Aorta (tissue), 5 donors: ENCODE results near the gene GPSM3. TPM values are rescaled to one million over a fixed set of nuclear protein-coding genes. Genes with fewer than 3 reads are reported as not detected.

Source experiments
- ATAC-seq: fragments of 200-7000 bp; cut with Tn5 transposase; one replicate; pipeline ENCODE4 v1.9.1; 2022; ENCODE audit warnings: moderate library complexity; ENCODE audit not compliant: low FRiP score
- DNase-seq, 2 donors: peaks; one replicate each; pipeline ENCODE4 v3.0.0-alpha.2; 2020
- H3K27ac ChIP-seq, 2 donors: one replicate each; pipeline ENCODE4 v1.5.1; 2013; ENCODE audit warnings: low read length in 2 of 2, mild to moderate bottlenecking in 2 of 2, moderate library complexity in 2 of 2, control low read depth in 1 of 2, inconsistent platforms in 1 of 2, low read depth in 1 of 2
- H3K27me3 ChIP-seq, 2 donors: one replicate each; pipeline ENCODE4 v1.6.1; 2013; ENCODE audit warnings: control low read depth in 1 of 2, low read length in 1 of 2, mild to moderate bottlenecking in 1 of 2, moderate library complexity in 1 of 2; ENCODE audit not compliant: insufficient read depth in 2 of 2, control insufficient read depth in 1 of 2
- H3K36me3 ChIP-seq, 2 donors: one replicate each; pipeline ENCODE4 v1.6.1; 2013; ENCODE audit warnings: control low read depth in 1 of 2, low read length in 1 of 2, mild to moderate bottlenecking in 1 of 2; ENCODE audit not compliant: insufficient read depth in 2 of 2, control insufficient read depth in 1 of 2
- H3K4me1 ChIP-seq, 2 donors: one replicate each; pipeline ENCODE4 v1.6.1; 2013; ENCODE audit warnings: low read length in 2 of 2, control low read depth in 1 of 2, mild to moderate bottlenecking in 1 of 2, moderate library complexity in 1 of 2; ENCODE audit not compliant: insufficient read depth in 2 of 2, control insufficient read depth in 1 of 2
- H3K4me3 ChIP-seq, 2 donors: one replicate each; pipeline ENCODE4 v1.5.1; 2013; ENCODE audit warnings: low read length in 2 of 2, control low read depth in 1 of 2, mild to moderate bottlenecking in 1 of 2
- H3K9me3 ChIP-seq: one replicate; pipeline ENCODE4 v1.6.1; 2013; ENCODE audit warnings: mild to moderate bottlenecking, low read length; ENCODE audit not compliant: control insufficient read depth
- WGBS, 2 donors: extraction: QIAGEN DNeasy Blood & Tissue Kit; methylation state at CpG; one replicate each; pipeline ENCODE4 v1.1.7; 2013; 5-methylcytosine and 5-hydroxymethylcytosine counted together
- intact Hi-C, 2 donors: fragments of 100-400 bp; cut with DNase I; formaldehyde crosslinking; loops; one replicate each; pipeline versions ENCODE4 v1.14.2 to v1.15.0; 2022
- polyA plus RNA-seq, 2 donors: library from polyadenylated mRNA; stranded (reverse); fragments of 200-250 nt; gene quantifications; one replicate each; pipeline ENCODE4 v1.2.3, GENCODE V29; 2013
- total RNA-seq, 2 donors: library from RNA; stranded (reverse); fragmentation: NEBNext Ultra II Directional; extraction: Animal tissue kit (Norgen Biotek cat#: 25700); gene quantifications; one replicate each; pipeline ENCODE4 v1.2.1, GENCODE V29; 2021
- donor health status: healthy with polysubstance abuse.
- donor health status: Bipolar disorder and iron deficiency.
- donor health status: DM: no; HTN: no; CAD: no.
- donor health status: DM: no; HTN: no; CAD: no.
- donor health status: DM: yes; HTN: yes; CAD: no.

The GPSM3 gene
- total and polyA plus RNA-seq, 4 donors, result 5.4 to 31.1 (median 23.2) TPM

DNA sequence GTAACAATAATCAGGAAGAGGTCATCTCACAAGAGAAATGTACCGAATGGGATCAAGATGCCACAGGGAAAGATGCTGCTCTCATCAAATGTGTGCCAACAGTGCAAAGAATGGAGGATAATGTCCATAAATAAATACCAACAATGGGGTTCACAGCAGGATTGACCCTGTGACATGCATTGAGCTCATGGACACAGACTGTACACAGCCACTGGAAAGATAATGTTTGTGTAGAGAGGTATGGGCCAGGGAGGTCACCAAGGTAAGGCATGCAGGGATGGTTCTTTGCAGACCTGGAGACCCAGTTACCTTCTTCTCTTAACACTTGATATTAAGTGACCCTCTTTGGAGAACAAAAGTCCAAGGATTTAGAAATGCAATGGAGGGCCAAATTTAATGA is 18.0 kb downstream of the GPSM3 start:
- Histone ChIP-seq H3K36me3 (peaks cover 0 to 4% of the 10 kb centered on the region in 2 donors), H3K27ac (no peak overlapping the region), H3K4me3 (no peak overlapping the region), H3K9me3 (no peaks in the 10 kb centered on the region), H3K27me3 (no peaks in the 10 kb centered on the region), H3K4me1 (peaks cover 0 to 2% of the 10 kb centered on the region in 2 donors)
- no peak for ATAC-seq
- WGBS, 2 donors, result 88 to 94% methylated on average over 1 of the region's 1 CpG
- intact Hi-C loops, result loop anchor here in 1 of 2 donors (10.0 kb wide), 2 partner anchors 200 to 270 kb away; partner anchors contain the start of genes DXO and ZBTB12
- DNase-seq, result peak in 1 of 2 donors; percentile 5

DNA sequence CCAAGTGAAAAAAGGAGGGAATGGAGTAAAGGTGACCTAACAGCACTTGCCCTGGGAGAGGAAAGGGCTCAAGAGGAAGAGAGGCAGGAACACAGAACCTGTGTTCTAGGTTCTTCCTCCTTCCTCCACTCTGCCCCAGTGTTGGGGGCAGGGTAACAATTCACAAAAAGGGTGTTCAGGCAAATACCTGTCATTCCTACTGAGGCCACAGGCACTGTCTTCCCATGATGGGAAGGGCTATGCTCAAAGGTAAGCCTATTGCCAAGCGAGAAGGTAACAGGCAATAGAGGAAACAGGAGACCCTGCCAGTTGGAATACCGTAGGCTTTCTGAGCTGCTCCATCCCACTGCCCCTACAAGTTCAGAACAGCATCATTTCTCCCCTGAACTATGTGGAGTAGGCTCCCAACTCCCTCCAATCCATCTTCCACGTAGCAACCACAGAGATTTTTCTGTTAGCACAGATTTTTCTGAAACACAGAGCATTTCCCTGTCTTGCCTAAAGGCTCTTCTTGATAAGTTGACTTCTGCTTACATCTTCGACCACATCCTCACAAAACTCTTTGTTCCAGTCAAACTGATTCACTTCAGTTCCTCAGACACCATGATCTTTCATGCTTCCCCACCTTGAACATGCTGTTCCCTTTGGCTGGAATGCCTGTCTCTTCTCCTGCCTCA is 19.3 kb downstream of the GPSM3 start:
- ATAC-seq, result no peak
- DNase-seq, result peak; percentile 5 to 6
- no peaks in the 10 kb centered on the region for H3K27me3 ChIP-seq
- intact Hi-C loops, result loop anchor here in 1 of 2 donors (10.0 kb wide), 2 partner anchors 198 to 268 kb away; partner anchors contain the start of genes DXO and ZBTB12
- H3K4me1 ChIP-seq, result peaks cover 0 to 2% of the 10 kb centered on the region in 2 donors
- whole genome bisulfite sequencing, 2 donors, result 72 to 76% methylated on average over 4 of the region's 4 CpGs
- no peak overlapping the region for H3K27ac ChIP-seq
- H3K9me3 ChIP-seq, result no peaks in the 10 kb centered on the region
- peaks cover 0 to 4% of the 10 kb centered on the region in 2 donors for H3K36me3 ChIP-seq
- H3K4me3 ChIP-seq, result no peak overlapping the region

DNA sequence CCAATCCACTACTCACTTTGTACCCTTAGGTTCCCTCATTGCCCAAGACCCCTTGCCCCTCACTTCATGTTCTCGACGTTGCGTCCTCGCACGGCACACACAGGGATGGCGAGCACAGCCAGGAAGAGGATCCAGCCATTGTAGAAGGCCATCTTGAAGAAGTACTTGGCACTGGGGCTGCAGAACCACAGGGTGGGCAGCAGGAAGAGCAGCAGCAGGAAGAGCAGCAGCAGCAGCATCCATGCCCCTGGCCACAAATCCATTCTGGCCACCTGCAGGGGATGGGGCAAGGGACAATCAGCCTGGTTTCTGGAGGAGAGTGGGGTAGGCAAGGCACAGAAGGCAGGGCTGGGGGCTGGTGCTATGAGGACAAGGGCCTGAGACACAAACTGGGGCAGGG is 21.2 kb downstream of the GPSM3 start:
- no peaks in the 10 kb centered on the region for H3K4me1 ChIP-seq
- H3K4me3 ChIP-seq, result no peak overlapping the region
- no peaks in the 10 kb centered on the region for H3K27me3 ChIP-seq
- H3K27ac ChIP-seq, result no peak overlapping the region
- 90 to 93% methylated on average over 6 of the region's 6 CpGs for WGBS, 2 donors
- peaks cover 0 to 4% of the 10 kb centered on the region in 2 donors for H3K36me3 ChIP-seq
- ATAC-seq (no peak), DNase-seq (peak; percentile 18 to 48)
- no peaks in the 10 kb centered on the region for H3K9me3 ChIP-seq
- intact Hi-C loops, result loop anchor here in 1 of 2 donors (10.0 kb wide), 2 partner anchors 196 to 266 kb away; partner anchors contain the start of genes DXO and ZBTB12

DNA sequence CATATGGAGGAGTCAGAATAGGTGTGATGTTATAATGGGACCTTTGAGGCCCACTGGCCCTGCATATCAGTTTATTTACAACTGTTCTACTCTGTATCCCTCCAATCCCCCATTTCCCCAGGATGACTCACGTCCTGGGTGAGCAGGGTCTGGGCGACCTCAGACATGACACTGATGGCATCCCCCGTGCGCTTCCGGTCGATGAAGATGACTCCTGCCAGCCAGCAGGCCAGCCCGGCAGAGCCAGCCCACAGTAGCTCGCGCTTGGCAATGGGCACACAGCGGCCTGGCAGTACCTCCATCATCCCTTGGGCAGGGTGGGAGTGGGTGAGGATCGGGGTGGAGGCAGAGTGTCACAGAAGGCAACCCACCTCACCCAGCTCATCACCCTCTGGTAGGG is 22.1 kb downstream of the GPSM3 start:
- Histone ChIP-seq H3K27me3 (no peaks in the 10 kb centered on the region), H3K27ac (no peak overlapping the region), H3K4me1 (no peaks in the 10 kb centered on the region), H3K9me3 (no peaks in the 10 kb centered on the region), H3K4me3 (no peak overlapping the region), H3K36me3 (peaks cover 0 to 4% of the 10 kb centered on the region in 2 donors)
- ATAC-seq (no peak), DNase-seq (peak; percentile 19 to 67)
- intact Hi-C loops, result loop anchor here in 1 of 2 donors (10.0 kb wide), 2 partner anchors 195 to 265 kb away; partner anchors contain the start of genes DXO and ZBTB12
- WGBS, 2 donors, result 89 to 93% methylated on average over 11 of the region's 11 CpGs

DNA sequence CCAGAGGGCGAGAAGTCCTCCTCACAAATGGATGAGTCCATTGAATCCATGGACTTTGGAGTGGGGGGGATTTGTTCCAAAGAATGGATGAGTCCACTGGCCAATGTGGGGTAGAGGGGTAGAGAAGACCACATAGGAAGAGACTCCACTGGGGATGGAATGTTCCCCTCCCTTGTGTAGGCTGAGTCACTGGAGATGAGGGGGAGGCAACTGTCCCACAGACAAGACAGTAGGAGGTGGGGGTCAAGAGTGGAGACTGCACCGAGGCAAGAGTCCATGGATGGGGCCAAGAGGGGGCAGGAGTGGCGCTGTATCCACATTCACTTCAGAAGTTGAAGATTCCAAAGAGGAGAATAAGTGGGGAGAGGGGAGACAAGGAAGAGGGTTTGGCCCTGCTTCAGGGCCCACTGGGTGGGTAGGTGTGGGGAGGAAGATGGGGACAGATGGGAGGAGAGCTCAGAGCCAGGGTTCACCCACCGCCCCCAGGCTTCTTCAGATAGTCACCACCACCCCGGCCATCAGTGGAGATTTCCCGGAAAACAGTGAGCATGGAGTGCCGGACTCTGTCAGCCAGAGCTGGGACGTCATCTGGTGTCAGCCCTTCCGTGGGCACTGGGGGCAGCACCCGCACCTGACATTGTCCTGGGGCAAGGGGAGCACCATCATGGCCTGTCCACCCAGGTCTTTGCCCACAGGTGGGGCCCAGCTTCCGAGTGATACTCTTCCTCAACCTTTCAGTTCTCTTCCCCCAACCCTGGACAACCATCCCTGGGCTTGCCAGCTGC is 23.4 kb downstream of the GPSM3 start:
- no peaks in the 10 kb centered on the region for H3K27me3 ChIP-seq
- no peaks in the 10 kb centered on the region for H3K4me1 ChIP-seq
- peak; percentile 40 to 50 for DNase-seq
- peaks cover 0 to 6% of the 10 kb centered on the region in 2 donors for H3K36me3 ChIP-seq
- H3K27ac ChIP-seq, result no peak overlapping the region
- intact Hi-C loops, result no loop called here
- ATAC-seq, result no peak
- WGBS, 2 donors, result 70 to 74% methylated on average over 11 of the region's 11 CpGs
- no peaks in the 10 kb centered on the region for H3K9me3 ChIP-seq
- H3K4me3 ChIP-seq, result no peak overlapping the region

DNA sequence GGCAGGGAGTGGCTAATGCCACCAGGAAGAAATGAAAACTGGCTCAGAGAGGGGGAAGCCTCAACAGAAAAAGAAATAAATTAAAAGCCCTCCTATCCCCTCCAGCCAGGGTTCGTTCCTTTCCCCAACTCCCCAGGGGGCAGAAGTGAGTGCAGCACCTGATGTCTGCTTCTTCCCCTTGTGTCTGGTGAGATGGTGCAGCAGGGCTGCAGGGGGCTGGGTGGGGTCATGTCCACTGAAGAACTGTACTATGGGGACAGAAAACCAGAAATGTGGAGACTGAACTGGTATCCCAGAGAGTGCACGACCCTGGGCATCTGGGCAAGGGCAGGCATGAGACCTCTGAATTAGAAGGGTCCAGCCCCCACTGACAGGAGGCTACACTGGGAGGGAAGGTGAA is 24.1 kb downstream of the GPSM3 start:
- Histone ChIP-seq H3K4me1 (no peaks in the 10 kb centered on the region), H3K36me3 (peaks cover 0 to 6% of the 10 kb centered on the region in 2 donors), H3K9me3 (no peaks in the 10 kb centered on the region), H3K27ac (no peak overlapping the region), H3K27me3 (no peaks in the 10 kb centered on the region), H3K4me3 (no peak overlapping the region)
- ATAC-seq (no peak), DNase-seq (peak; percentile 17 to 39)
- WGBS, 2 donors, result 61 to 64% methylated on average over 2 of the region's 2 CpGs
- intact Hi-C loops, result no loop called here

DNA sequence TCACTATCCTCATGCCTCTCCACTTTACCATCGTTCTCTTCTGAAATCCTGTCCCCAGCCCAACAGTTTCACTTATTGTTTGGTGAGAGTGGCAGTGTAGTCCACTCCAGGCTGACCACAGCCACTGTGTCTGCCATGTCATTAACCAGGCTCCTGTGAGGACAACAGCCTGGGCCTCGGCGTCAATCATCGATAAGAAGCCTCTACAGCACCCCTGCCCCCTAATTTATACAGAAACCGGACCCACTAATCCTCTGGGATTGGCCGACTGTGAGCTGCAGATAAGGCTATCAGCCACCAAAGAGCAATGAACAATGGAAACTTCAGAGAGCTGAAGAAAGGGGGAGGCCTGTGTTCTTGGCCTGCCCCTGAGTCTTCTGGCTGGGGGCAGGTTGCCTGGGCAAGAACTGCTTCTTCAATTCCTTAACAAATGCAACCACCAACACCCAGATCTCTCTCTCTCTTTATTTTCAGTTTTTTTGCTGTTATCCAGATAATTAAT is 24.6 kb downstream of the GPSM3 start:
- H3K36me3 ChIP-seq, result peaks cover 0 to 6% of the 10 kb centered on the region in 2 donors
- no peak for ATAC-seq
- H3K27ac ChIP-seq, result no peak overlapping the region
- H3K4me1 ChIP-seq, result no peaks in the 10 kb centered on the region
- H3K9me3 ChIP-seq, result no peaks in the 10 kb centered on the region
- DNase-seq, result peak; percentile 8 to 25
- no peaks in the 10 kb centered on the region for H3K27me3 ChIP-seq
- intact Hi-C loops, result no loop called here
- no peak overlapping the region for H3K4me3 ChIP-seq
- WGBS, 2 donors, result 66 to 72% methylated on average over 6 of the region's 6 CpGs

DNA sequence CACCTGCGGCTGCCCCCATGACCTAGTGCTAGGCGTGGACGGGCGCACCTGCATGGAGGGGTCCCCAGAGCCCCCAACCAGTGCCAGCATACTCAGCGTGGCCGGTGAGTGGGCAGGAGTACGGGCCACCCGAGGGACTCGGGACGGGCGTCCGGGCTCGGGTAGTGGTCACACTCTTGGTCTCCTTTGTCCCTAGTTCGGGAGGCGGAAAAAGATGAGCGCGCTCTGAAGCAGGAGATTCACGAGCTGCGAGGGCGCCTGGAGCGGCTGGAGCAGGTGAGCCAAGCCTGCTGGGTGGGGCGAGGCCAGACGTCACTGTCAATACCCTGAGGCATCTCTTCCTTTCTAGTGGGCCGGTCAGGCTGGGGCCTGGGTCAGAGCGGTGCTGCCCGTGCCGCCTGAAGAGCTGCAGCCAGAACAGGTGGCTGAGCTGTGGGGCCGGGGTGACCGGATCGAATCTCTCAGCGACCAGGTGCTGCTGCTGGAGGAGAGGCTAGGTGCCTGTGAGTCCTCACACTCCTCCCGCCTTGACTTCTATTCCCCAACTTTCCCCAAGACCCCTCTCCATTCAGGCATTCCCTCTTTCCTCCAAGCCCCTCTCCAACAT is 25.2 kb downstream of the GPSM3 start:
- Histone ChIP-seq H3K4me1 (no peaks in the 10 kb centered on the region), H3K27ac (no peak overlapping the region), H3K36me3 (peaks cover 0 to 7% of the 10 kb centered on the region in 2 donors)

More for the DNA sequence above, 25.2 kb downstream of the GPSM3 start:
- H3K4me3 ChIP-seq, result no peak overlapping the region
- ATAC-seq (no peak), DNase-seq (peak; percentile 41 to 66)
- H3K9me3 ChIP-seq, result no peaks in the 10 kb centered on the region
- H3K27me3 ChIP-seq, result no peaks in the 10 kb centered on the region
- WGBS, 2 donors, result 75 to 78% methylated on average over 32 of the region's 32 CpGs
- intact Hi-C loops, result no loop called here
